Measurements from ENCODE around the gene GRM4.
"Not testable (repeated sequence)": the region's sequence is repeated elsewhere in the genome, so short reads cannot be mapped to it uniquely, and the experiment has no call there.

Gene GRM4

DNA sequence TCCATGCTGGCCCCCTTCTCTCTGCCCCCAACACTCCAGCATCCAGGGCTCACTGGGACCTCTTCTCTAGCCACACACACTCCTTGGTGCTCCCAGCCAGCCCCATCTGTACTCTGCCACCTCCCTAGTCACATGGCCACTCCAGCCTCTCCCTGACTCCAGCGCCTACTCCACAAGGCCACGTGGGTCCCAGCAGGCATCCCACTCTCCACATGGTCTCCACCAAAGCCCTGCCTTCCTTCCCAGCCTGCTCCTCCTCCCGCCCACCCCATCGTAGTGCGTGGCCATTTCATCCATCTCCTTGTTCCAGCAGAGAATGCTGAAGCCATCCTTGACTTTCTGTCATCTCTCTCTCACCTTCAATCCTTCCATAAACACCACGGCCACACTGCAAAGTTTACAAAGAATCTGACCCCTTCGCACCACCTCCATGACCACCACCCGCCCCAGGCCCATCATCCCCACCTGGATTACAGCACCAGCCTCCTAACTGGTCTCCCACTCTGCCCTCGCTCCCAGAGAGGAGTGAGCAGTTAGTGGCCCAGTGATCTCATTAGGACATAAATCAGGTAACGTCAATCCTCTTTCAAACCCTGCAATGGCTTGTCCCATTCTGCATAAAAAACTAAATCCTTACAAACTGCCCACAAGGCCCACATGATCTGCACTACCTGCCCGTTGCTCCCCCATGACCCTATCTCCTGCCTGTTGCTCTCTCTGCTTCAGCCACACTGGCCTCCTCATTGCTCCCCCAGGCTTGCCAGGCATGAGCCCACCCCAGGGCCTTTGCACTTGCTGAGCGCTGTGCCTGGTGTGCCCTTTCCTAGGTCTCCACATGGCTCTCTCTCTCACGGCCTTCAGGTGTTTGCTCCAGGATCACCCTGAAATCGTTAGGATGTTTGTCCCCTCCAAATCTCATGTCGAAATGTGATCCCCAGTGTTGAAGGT, 96.2 kb downstream of the GRM4 start:
- Histone ChIP-seq H3K27ac (no peak overlapping the region), H3K4me3 (no peak overlapping the region)
- DNase-seq (ENCODE audit: low spot score): no peak
- no peak for TF ChIP-seq CTCF (IDR thresholded peaks at IDR 0.05)

GRCh38 chr6:34047913-34048867, 97.7 kb downstream of the GRM4 start:
- no peak overlapping the region for H3K27ac ChIP-seq
- no peak for DNase-seq (ENCODE audit: low spot score)
- H3K4me3 ChIP-seq: no peak overlapping the region
- no peak for TF ChIP-seq CTCF (IDR thresholded peaks at IDR 0.05)

- TF ChIP-seq CTCF (IDR thresholded peaks at IDR 0.05): no peak
- H3K27ac ChIP-seq: no peak overlapping the region
- H3K4me3 ChIP-seq: no peak overlapping the region
- DNase-seq (ENCODE audit: low spot score): no peak
These were observed 99.3 kb downstream of the GRM4 start for GRCh38 chr6:34046617-34047016.

DNA sequence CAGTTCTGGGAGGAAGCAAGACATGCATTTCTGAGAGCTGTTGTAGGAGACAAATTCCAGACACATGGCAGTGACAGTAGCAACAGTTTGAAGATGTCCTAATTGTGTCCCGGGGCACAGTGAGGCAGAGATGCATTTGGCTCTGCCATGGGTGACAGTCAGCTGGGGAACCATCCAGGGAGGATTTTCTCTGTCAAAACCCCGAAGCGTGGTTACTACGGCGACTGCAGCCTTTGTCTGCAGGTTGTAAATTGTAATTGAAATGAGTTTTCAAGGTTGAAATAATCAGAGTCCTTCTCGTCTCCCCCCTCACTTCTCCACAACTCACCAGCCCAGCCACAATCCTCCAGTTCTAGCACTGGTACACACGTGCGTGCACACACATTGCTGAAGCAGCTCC, 100.1 kb downstream of the GRM4 start:
- no peak for DNase-seq (ENCODE audit: low spot score)
- H3K27ac ChIP-seq: no peak overlapping the region
- no peak for TF ChIP-seq CTCF (IDR thresholded peaks at IDR 0.05)
- no peak overlapping the region for H3K4me3 ChIP-seq

GRCh38 chr6:34044945-34045595, 100.8 kb downstream of the GRM4 start:
- no peak for DNase-seq (ENCODE audit: low spot score)
- no peak for TF ChIP-seq CTCF (IDR thresholded peaks at IDR 0.05)
- H3K27ac ChIP-seq: no peak overlapping the region
- H3K4me3 ChIP-seq: no peak overlapping the region

DNA sequence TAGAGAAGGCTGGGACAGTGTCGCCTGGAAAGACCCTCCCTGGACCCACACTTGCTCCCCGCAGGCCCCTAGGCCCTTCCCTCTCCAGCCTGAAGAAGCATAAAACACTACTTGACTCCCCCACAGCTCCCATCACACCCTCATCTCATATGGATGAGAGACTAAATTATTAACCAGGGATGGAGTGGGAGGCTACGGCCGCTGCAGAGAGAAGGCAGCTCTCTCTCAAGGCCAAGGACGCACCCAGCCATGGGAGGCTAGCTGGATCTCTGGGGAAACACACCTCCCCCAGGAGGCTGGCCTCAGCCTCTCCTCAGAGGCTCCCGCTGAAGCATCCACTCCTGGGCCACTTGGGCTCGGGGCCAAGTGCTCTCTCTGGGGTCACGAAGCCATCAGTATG, 102.5 kb downstream of the GRM4 start:
- DNase-seq (ENCODE audit: low spot score): no peak
- Histone ChIP-seq H3K4me3 (no peak overlapping the region), H3K27ac (no peak overlapping the region)
- no peak for TF ChIP-seq CTCF (IDR thresholded peaks at IDR 0.05)

- H3K27ac ChIP-seq; DNase-seq (ENCODE audit: low spot score); H3K4me3 ChIP-seq: not testable (repeated sequence)
These were observed 103.9 kb downstream of the GRM4 start for GRCh38 chr6:34041998-34042397.

All from coronary artery (tissue), 2 donors.